KOPT-K1 (cell line): Measurements from ENCODE around the gene PRDM10.

Experiments
- H3K27ac ChIP-seq: fragments of 200-600 bp; sonication (generic); 2 replicates; pipeline ENCODE4 v1.5.1; 2016; ENCODE audit warnings: antibody characterized with exemption, mild to moderate bottlenecking, low read depth, low read length; ENCODE audit not compliant: poor library complexity, severe bottlenecking
- H3K36me3 ChIP-seq: fragments of 200-600 bp; sonication (generic); 2 replicates; pipeline ENCODE4 v1.5.1; 2017; ENCODE audit warnings: antibody characterized with exemption, mild to moderate bottlenecking, low read length, moderate library complexity; ENCODE audit not compliant: insufficient read depth
- H3K9me3 ChIP-seq: fragments of 200-600 bp; sonication (generic); 2 replicates; pipeline ENCODE4 v1.5.1; 2017; ENCODE audit warnings: antibody characterized with exemption, low read length, mild to moderate bottlenecking; ENCODE audit not compliant: insufficient read depth, poor library complexity, severe bottlenecking

Gene PRDM10

GRCh38 chr11:129852125-129852740 lies 150.4 kb downstream of the PRDM10 start:
- no peak overlapping the region for H3K27ac ChIP-seq
- H3K36me3 ChIP-seq: no peaks in the 10 kb centered on the region
- no peaks in the 10 kb centered on the region for H3K9me3 ChIP-seq
